ENCODE measurements around the gene TMEM52.

- TF ChIP-seq EP300 (IDR thresholded peaks at IDR 0.05): no peak
- no peak for TF ChIP-seq CTCF (IDR thresholded peaks at IDR 0.05)
- no peak for TF ChIP-seq POLR2AphosphoS5 (IDR thresholded peaks at IDR 0.05)
Observed at GRCh38 chr1:1920608-1921458, 1.8 kb upstream of the TMEM52 start.
